Left kidney (tissue), 2 donors: ENCODE measurements around the gene SFT2D1. TPM values are rescaled to one million over a fixed set of nuclear protein-coding genes. Genes with fewer than 3 reads are reported as not detected.
"Not testable (repeated sequence)": the region's sequence is repeated elsewhere in the genome, so short reads cannot be mapped to it uniquely, and the experiment has no call there.

ENCODE experiments used
- DNase-seq: peaks from one replicate; pipeline ENCODE4 v3.0.0-alpha.2; 2013
- polyA plus RNA-seq: library from polyadenylated mRNA; unstranded; fragments of 120-200 nt; gene quantifications from one replicate; pipeline ENCODE4 v1.2.1, GENCODE V29; 2013; ENCODE audit not compliant: insufficient read length

The SFT2D1 gene
- polyA plus RNA-seq, 1 donor = 75.3 TPM

GRCh38 chr6:166365806-166366205, 23.5 kb upstream of the SFT2D1 start:
- DNase-seq = no peak

DNA sequence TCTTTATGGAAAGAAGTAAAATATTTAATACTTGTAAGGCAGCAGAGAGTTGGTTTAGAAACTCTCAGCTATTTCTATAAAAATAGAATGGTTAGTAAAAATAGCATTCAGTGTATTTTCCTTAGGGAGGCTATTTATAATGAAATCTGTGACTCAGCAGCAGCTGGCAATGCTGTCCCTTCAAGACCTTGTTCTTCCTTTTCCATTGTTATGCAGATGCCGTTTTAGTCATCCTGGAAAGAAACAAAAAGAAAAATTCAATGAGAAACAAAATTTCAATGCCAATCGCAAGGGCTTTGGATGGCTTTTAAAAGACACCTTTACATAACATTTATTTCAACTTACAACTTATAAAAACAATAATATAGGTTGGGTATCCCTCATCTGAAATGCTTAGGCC, 22.9 kb upstream of the SFT2D1 start:
- no peak for DNase-seq

GRCh38 chr6:166364456-166364855, 22.1 kb upstream of the SFT2D1 start:
- no peak for DNase-seq

DNA sequence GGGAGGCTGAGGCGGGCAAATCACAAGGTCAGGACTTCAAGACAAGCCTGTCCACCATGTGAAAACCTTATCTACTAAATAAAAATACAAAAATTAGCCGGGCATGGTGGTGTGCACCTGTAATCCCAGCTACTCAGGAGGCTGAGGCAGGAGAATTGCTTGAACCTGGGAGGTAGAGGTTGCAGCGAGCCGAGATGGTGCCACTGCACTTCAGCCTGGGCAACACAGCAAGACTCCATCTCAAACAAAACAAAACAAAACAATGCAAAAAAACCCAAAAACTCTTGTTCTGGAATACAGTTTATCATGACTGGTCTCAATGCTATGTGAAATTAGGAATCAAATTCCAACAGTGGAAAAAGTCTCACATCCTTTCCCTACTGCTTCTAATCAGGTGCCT, 20.1 kb upstream of the SFT2D1 start:
- DNase-seq = not testable (repeated sequence)

DNA sequence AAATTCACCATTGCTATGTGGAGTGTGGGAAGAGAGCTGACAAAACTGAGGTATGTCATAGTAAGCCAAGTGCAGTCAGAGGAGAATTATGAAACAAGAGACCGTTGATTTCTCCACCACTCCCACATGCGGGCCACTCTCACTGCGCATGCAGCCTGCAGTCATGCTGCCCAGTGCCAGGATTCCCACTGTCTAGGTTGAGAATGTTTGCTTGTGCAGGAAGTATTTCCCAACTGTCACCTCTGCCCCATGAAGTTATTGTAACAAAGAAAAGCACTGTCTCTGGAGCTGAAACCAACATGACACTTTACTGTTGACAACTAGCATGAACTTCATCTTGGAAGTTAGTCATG, 18.7 kb upstream of the SFT2D1 start:
- DNase-seq = no peak

- DNase-seq = no peak
Observed at GRCh38 chr6:166360243-166361076, 18.1 kb upstream of the SFT2D1 start.

GRCh38 chr6:166355552-166355951, 13.2 kb upstream of the SFT2D1 start:
- DNase-seq = no peak

GRCh38 chr6:166354965-166355364, 12.6 kb upstream of the SFT2D1 start:
- DNase-seq = no peak

DNA sequence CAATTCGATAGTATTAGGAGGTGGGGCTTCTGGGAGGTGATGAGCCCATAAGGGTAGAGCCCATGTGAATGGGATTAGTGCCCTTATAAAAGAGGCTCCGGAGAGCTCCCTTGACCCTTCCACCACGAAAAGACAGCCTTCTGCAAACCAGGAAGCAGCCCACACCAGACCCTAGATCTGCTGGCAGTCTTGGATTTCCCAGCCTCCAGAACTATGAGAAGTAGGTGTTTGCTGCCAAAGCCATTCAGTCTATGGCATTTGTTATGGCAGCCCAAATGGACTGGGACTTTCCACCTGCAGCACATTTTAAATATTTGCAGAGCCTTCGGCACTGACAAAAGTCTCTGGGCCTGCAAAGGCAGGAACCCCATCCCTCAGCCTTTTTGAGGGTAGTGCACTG, 11.8 kb upstream of the SFT2D1 start:
- no peak for DNase-seq

DNA sequence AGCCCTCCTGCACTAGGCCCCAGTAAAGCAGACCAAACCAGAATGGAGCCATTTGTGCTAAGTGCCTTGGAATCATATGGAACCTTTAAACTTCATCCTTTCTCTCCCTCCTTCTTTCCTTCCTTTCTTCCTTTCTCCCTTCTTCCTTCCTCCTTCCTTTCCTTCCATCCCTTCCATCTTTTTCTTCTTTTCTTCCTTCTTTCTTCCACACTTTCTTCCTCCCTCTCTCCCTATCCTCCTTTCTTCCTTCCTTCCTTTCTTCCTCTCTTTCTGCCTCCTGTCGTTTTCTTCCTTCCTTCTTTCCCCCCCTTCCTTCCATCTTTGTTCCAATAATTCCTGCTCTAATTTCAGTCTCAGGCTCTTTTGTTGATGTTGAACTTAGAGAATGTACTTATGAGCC, 11.2 kb upstream of the SFT2D1 start:
- no peak for DNase-seq

DNA sequence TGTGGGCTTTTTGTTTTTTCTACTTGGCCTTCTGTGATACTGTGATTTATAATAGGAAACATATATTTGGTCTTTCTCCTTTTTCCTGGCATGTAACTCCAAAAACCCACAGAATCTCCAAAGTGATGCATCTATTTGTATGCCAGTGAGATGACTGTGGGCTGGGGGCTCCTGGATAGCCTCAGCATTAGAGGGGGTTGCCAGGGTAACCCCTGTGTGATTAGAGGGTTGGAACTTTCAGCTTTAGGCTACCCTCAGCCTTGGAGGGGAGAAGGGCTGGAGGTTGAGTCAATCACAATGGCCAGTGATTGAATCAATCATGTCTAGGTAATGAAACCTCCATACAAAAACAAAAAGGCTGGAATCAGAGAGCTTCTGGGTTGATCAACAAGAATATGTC, 10.6 kb upstream of the SFT2D1 start:
- DNase-seq = no peak

DNA sequence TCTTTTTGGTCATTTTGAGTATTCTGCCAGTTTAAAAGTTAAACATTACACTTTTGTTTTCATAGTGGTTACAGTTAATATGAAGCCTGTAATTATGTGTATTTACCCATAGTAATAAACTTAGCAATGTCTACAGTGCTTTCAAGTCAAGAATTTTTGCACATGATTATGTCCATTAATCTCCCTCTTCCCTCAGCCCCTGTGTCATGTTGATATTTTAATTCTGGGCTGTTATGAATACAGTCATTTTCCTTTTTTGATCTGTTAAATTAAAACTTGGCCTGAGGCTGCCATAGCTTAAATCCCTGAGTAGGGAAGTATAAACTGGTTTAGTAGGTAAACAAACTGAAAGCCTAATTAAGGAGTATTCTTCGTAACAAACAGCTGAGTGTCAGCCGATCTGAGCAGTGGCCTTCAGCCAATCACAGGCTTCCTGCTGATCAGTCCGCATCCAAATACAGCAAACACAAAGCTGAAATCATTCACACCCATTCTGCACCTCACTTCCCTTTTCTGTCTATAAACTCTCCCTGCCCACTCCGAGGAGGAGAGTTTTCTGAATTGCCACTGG, 9.5 kb upstream of the SFT2D1 start:
- DNase-seq = no peak

DNA sequence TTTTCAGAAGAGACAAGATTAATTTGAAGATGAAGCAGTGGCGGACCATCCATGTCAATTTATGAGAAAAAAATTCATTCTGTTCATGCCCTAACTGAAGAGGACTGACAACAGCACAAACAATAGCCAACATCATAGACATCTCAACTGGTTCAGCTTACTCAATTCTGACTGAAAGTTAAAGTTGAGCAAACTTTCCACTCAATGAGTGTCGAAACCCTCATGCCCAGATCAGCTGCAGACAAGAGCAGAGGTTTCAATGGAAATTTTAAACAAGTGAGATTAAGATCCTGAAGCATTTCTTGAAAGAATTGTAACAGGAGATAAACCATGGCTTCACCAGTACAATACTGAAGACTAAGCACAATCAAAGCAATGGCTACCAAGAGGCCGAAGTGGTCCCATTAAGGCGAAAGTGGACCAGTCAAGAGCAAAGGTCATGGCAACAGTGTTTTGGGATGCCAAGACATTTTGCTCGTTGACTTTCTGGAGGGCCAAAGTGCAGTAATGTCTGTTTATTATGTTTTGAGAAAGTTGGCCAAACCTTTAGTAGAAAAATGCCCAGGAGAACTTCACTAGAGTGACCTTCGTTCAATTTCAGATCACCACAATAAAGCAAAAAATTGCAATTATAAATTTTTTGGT, 6.1 kb upstream of the SFT2D1 start:
- DNase-seq = no peak

DNA sequence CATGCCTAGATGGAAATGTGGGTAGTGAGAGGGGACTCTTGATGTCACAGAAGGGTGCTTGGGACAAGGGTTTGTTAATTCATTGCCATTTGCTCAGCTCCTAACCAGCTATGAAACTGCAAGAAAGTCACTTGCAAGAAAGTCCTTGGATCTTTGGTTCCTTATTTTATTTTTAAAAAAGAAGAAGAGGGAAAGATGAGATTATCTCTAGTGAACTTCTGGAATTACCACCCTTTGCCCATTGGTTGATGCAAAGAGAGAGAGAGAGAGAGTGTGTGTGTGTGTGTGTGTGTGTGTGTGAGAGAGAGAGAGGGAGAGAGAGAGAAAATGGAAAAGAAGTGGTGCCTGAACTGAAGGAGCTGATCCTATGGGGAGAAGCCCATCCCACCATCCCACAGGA, 4.6 kb upstream of the SFT2D1 start:
- DNase-seq = no peak

DNA sequence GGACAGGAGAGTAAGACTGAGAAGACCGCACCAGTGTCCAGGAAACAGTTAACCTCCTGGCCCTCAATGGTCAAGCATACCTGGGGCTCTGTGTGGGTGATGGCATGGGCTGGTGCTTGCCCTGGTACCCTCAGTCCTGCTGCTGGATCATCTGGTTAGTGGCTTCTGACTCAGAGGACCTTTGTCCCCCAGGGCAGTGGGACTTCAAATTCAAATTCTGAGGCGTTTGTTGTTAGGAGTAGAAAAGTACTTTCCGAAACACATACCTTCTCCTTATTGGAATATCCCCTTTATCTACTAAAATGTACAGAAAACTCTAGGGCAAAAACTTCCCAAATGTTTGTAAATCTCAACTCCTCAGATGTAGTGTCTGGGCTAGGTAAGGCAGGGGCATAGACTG, 4.1 kb upstream of the SFT2D1 start:
- no peak for DNase-seq

DNA sequence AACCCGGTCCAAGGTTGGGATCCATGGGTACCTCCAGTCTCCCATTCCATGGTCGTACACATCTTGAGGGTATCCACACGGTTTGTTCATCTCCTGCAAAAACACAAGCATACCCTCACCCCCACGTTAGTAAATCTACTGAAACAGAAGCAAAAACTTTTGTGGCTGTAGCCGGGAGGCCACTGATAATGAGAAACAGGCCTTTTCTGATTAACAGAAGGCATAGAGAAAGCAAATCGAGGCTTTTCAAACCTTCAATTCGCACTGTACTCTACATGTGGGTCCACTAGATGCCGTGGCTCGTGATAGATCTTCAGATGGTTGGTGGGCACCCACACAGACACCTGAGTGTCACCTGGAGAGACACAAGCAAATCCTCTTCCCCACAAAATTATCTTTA, 3.3 kb upstream of the SFT2D1 start:
- DNase-seq = not testable (repeated sequence)

- not testable (repeated sequence) for DNase-seq
Observed at GRCh38 chr6:166344921-166345320, 2.6 kb upstream of the SFT2D1 start.

DNA sequence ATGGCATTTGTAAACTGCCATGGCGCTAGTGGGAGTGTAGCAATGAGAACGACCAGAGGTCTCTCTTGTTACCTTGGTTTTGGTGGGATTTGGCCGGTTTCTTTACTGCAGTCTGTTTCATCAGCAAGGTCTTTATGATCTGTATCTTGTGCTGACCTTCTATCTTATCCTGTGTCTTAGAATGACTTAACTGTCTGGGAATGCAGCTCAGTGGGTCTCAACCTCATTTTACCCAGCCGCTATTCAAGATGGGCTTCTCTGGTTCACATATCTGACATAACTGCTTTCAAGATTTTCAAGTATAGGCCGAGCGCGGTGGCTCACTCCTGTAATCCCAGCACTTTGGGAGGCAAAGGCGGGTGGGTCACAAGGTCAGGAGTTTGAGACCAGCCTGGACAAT, 1.9 kb upstream of the SFT2D1 start:
- DNase-seq = no peak

- DNase-seq = no peak
Observed at GRCh38 chr6:166343150-166343487, 774 bp upstream of the SFT2D1 start.

DNA sequence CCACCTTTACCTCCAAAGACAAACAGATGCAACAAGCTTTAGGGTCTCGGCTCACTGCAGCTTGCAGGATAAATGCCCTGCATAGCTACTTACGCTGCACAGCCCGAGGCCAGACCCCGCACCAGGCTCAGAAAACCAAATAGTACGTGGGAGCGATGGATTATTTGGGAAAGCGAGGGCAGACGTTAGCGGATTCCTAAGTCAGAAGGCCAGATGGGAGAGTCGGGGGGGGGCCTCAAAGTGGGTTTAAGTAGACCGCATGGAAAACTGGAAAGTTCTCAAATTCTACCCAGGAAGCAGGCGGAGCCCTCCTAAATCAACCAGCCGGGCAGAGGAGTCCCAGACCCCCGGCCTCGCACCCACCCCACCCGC, 382 bp downstream of the SFT2D1 start:
- peak; percentile 17 for DNase-seq

- no peak for DNase-seq
Observed at GRCh38 chr6:166341464-166341863, 881 bp downstream of the SFT2D1 start.

DNA sequence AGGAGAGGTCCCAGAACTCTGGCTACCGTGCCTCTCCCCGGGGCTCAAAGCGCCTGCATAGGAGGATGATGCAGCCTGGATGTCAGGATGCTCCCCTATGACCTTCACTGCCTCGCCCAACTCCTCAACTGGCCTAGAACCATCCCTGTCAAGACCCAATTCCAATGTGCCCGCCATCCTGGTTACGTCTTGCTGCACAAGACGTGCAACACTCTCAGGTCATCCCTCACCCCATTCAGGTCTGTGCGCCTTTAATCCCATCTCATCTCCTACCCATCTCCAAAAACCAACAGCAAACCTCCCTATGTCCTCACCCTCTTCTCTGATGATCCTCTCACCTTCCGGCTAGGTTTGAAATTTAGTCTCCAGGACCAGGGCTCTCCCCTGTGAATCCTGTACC, 3.5 kb downstream of the SFT2D1 start:
- DNase-seq = no peak

DNA sequence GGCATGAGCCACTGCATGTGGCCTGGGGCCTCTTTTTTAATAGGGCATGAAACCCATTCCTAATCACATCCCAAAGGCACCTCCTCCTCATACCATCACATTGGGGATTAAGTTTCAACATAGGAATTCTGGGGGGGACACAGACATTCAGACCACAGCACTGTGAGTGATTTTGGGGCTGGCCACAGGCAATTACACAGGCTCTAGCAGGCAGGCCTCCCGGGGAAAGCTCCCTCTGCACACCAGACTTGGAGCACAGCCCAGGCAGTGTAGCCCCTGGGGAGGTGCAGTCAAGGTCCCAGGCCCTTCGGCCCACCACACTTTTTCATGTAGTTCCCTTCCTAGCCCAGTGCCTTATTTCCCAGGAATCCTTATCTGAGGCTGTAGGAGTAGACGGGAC, 5.5 kb downstream of the SFT2D1 start:
- no peak for DNase-seq
